ENCODE results near the gene ST6GALNAC2. TPM values are rescaled to one million over a fixed set of nuclear protein-coding genes. Genes with fewer than 3 reads are reported as not detected.
"Not testable (repeated sequence)": the region's sequence is repeated elsewhere in the genome, so short reads cannot be mapped to it uniquely, and the experiment has no call there.

The ST6GALNAC2 gene
- total RNA-seq, 1 donor from 2014 or later: 4.5 TPM

- peak overlapping the region; percentile 68 for H3K4me3 Mint-ChIP-seq
- no peak for DNase-seq (ENCODE audit: low read depth, low spot score)
- peaks cover 49% of the 10 kb centered on the region for H3K4me1 Mint-ChIP-seq
- TF ChIP-seq CTCF (conservative IDR thresholded peaks at IDR 0.05): no peak
- H3K27ac Mint-ChIP-seq (ENCODE audit: unreplicated experiment): peak overlapping the region; percentile 19
- H3K27me3 Mint-ChIP-seq (ENCODE audit: low read depth): peaks cover 41% of the 10 kb centered on the region
- no peaks in the 10 kb centered on the region for H3K36me3 Mint-ChIP-seq (ENCODE audit: low read depth)
- H3K9me3 Mint-ChIP-seq: no peaks in the 10 kb centered on the region
Measured at GRCh38 chr17:76534831-76535732, 50.6 kb downstream of the ST6GALNAC2 start.

- not testable (repeated sequence) for DNase-seq (ENCODE audit: low read depth, low spot score); H3K27ac Mint-ChIP-seq (ENCODE audit: unreplicated experiment)
Measured at GRCh38 chr17:76533640-76534359, 51.9 kb downstream of the ST6GALNAC2 start.

GRCh38 chr17:76532072-76532651 lies 53.5 kb downstream of the ST6GALNAC2 start:
- no peaks in the 10 kb centered on the region for H3K36me3 Mint-ChIP-seq (ENCODE audit: low read depth)
- peak overlapping the region; percentile 24 for H3K27ac Mint-ChIP-seq (ENCODE audit: unreplicated experiment)
- DNase-seq (ENCODE audit: low read depth, low spot score): no peak
- H3K9me3 Mint-ChIP-seq: no peaks in the 10 kb centered on the region
- H3K27me3 Mint-ChIP-seq (ENCODE audit: low read depth): peaks cover 22% of the 10 kb centered on the region
- peak overlapping the region; percentile 31 for H3K4me3 Mint-ChIP-seq
- H3K4me1 Mint-ChIP-seq: peaks cover 57% of the 10 kb centered on the region
- no peak for TF ChIP-seq CTCF (conservative IDR thresholded peaks at IDR 0.05)

More at GRCh38 chr17:76533640-76534359, 51.9 kb downstream of the ST6GALNAC2 start:
- H3K9me3 Mint-ChIP-seq; H3K36me3 Mint-ChIP-seq (ENCODE audit: low read depth); H3K4me3 Mint-ChIP-seq: not testable (repeated sequence)
- Mint-ChIP-seq H3K27me3 (ENCODE audit: low read depth) (peaks cover 31% of the 10 kb centered on the region), H3K4me1 (peaks cover 50% of the 10 kb centered on the region)

GRCh38 chr17:76531486-76532038 lies 54.1 kb downstream of the ST6GALNAC2 start:
- no peak for TF ChIP-seq CTCF (conservative IDR thresholded peaks at IDR 0.05)
- H3K27me3 Mint-ChIP-seq (ENCODE audit: low read depth): peaks cover 18% of the 10 kb centered on the region
- H3K9me3 Mint-ChIP-seq: no peaks in the 10 kb centered on the region
- H3K27ac Mint-ChIP-seq (ENCODE audit: unreplicated experiment): no peak overlapping the region
- H3K4me1 Mint-ChIP-seq: peaks cover 59% of the 10 kb centered on the region
- no peaks in the 10 kb centered on the region for H3K36me3 Mint-ChIP-seq (ENCODE audit: low read depth)
- no peak for DNase-seq (ENCODE audit: low read depth, low spot score)
- H3K4me3 Mint-ChIP-seq: peak overlapping the region; percentile 31

- Mint-ChIP-seq H3K4me1 (peaks cover 59% of the 10 kb centered on the region), H3K27ac (ENCODE audit: unreplicated experiment) (peak overlapping the region; percentile 58), H3K4me3 (no peak overlapping the region), H3K9me3 (no peaks in the 10 kb centered on the region), H3K27me3 (ENCODE audit: low read depth) (peaks cover 12% of the 10 kb centered on the region), H3K36me3 (ENCODE audit: low read depth) (no peaks in the 10 kb centered on the region)
- DNase-seq (ENCODE audit: low read depth, low spot score): no peak
- TF ChIP-seq CTCF (conservative IDR thresholded peaks at IDR 0.05): no peak
Measured at GRCh38 chr17:76530811-76531485, 54.7 kb downstream of the ST6GALNAC2 start.

Measured in neural crest cell (in vitro differentiated cells).